ENCODE results near the gene MYRIP. TPM values are rescaled to one million over a fixed set of nuclear protein-coding genes. Genes with fewer than 3 reads are reported as not detected.

The MYRIP gene
- total RNA-seq, 1 experiment from 2014 or later: 0.59 TPM

DNA sequence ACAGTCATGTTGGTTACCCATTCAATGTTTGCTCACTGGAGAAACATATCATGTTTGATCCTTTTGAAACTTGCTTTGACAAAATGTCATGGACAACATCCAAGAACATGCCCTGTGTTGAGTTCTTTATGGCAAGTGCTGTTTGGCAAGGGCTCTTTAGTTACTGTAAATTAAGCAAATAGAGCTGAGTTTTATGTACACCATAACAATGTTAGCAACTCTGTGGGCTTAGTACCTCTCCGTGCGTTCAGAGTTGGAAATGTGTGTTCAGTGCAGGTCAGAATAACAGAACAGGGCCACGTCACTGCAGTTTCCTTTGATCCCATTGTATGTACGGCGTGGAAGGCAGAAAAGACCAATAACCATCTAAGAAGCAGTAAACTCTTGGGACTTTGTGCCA, 132.5 kb downstream of the MYRIP start:
- Histone ChIP-seq H3K4me3 (ENCODE audit: low read depth, low read length) (no peak overlapping the region), H3K9me3 (no peaks in the 10 kb centered on the region), H3K4me1 (no peaks in the 10 kb centered on the region), H3K36me3 (ENCODE audit: control insufficient read depth, insufficient read depth, low read length) (no peaks in the 10 kb centered on the region), H3K27me3 (replicated peaks; ENCODE audit: control insufficient read depth, insufficient read depth, low read length) (no peaks in the 10 kb centered on the region)
- ChIA-PET POLR2A (no interaction called here), CTCF (no interaction called here)
- no peak for DNase-seq
- intact Hi-C loops (cut with micrococcal nuclease; ENCODE audit: unreplicated experiment): no loop called here
- H3K27ac Mint-ChIP-seq (ENCODE audit: unreplicated experiment): no peak overlapping the region
- H3K4me3 Mint-ChIP-seq (ENCODE audit: unreplicated experiment): no peak overlapping the region
- H3K36me3 Mint-ChIP-seq (ENCODE audit: insufficient read depth, unreplicated experiment): no peaks in the 10 kb centered on the region
- no TSS peak for BruUV-seq (replicated peaks)
- H3K27me3 Mint-ChIP-seq (ENCODE audit: insufficient read depth, unreplicated experiment): peaks cover 11% of the 10 kb centered on the region
- H3K9me3 Mint-ChIP-seq (ENCODE audit: unreplicated experiment): no peaks in the 10 kb centered on the region
- no peaks in the 10 kb centered on the region for H3K4me1 Mint-ChIP-seq (ENCODE audit: low read depth, unreplicated experiment)
- no peak for TF ChIP-seq CTCF (IDR thresholded peaks at IDR 0.05; ENCODE audit: insufficient read depth in 1 of 2, low read depth in 1 of 2, low read length in 1 of 2, severe bottlenecking in 1 of 2, unreplicated experiment in 1 of 2)

DNA sequence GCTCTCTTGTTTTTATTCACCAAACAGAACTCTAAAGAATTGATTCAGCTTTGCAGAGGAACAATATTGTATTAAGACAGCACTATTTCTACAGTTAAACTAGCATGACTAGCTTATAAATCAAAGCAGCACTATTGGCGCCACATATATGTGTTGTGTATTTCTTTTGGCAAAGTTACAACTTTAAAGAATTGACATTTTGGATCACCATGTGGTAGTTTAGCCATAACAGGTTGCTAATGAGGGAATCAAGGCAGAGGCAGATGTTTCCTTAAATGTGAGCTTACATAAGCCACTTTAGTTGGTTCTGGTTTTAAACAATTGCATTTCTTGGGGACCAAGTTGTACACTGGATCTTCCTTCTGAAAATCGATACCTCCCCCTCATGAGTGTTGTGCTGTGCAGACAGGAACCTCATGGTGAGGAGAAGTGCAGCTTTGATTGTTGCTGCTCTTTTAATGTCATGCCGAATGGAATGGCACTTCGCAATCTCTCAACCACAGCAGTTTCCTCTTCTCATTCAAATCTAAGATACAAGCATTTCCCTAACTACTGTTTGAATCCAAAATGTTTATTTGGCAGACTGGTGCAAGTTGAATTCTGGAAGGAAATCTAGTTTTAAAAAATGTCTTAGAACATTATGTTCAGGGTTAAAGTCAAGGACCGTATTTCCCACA, 151.2 kb downstream of the MYRIP start:
- H3K36me3 Mint-ChIP-seq (ENCODE audit: insufficient read depth, unreplicated experiment): no peaks in the 10 kb centered on the region
- Histone ChIP-seq H3K36me3 (ENCODE audit: control insufficient read depth, insufficient read depth, low read length) (no peaks in the 10 kb centered on the region), H3K4me3 (ENCODE audit: low read depth, low read length) (no peak overlapping the region), H3K4me1 (no peaks in the 10 kb centered on the region), H3K9me3 (no peaks in the 10 kb centered on the region), H3K27me3 (replicated peaks; ENCODE audit: control insufficient read depth, insufficient read depth, low read length) (no peaks in the 10 kb centered on the region)
- no peak overlapping the region for H3K27ac Mint-ChIP-seq (ENCODE audit: unreplicated experiment)
- H3K9me3 Mint-ChIP-seq (ENCODE audit: unreplicated experiment): no peaks in the 10 kb centered on the region
- BruUV-seq (replicated peaks): no TSS peak
- POLR2A ChIA-PET: no interaction called here
- H3K4me3 Mint-ChIP-seq (ENCODE audit: unreplicated experiment): no peak overlapping the region
- H3K4me1 Mint-ChIP-seq (ENCODE audit: low read depth, unreplicated experiment): no peaks in the 10 kb centered on the region
- no peak for TF ChIP-seq CTCF (IDR thresholded peaks at IDR 0.05; ENCODE audit: insufficient read depth in 1 of 2, low read depth in 1 of 2, low read length in 1 of 2, severe bottlenecking in 1 of 2, unreplicated experiment in 1 of 2)
- peaks cover 3% of the 10 kb centered on the region for H3K27me3 Mint-ChIP-seq (ENCODE audit: insufficient read depth, unreplicated experiment)
- DNase-seq: no peak
- intact Hi-C loops (cut with micrococcal nuclease; ENCODE audit: unreplicated experiment): loop anchor here (10.0 kb wide), 1 partner anchor 56 kb away; no protein-coding TSS in a partner anchor
- CTCF ChIA-PET: no interaction called here

DNA sequence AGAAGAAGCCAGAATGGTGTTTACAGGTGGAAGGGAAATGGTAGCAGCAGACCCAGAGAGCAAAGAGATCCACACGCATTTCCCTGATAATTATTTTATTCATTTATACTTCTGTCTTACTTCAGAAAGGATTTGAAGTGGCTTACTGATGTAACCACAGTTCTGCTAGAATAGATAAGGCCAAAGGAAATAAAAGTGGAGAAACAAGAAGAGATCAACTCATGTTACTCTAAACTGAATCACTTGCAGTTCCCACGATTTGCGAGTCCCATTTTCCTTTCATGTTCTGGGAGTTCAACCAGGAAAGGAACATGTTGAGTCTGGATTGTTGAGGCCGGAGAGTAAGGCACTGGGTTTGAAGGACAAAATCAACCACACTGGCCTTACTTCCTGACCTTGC, 151.8 kb downstream of the MYRIP start:
- Histone ChIP-seq H3K4me3 (ENCODE audit: low read depth, low read length) (no peak overlapping the region), H3K9me3 (no peaks in the 10 kb centered on the region), H3K36me3 (ENCODE audit: control insufficient read depth, insufficient read depth, low read length) (no peaks in the 10 kb centered on the region), H3K4me1 (no peaks in the 10 kb centered on the region), H3K27me3 (replicated peaks; ENCODE audit: control insufficient read depth, insufficient read depth, low read length) (no peaks in the 10 kb centered on the region)
- ChIA-PET CTCF (no interaction called here), POLR2A (no interaction called here)
- DNase-seq: no peak
- Mint-ChIP-seq H3K36me3 (ENCODE audit: insufficient read depth, unreplicated experiment) (no peaks in the 10 kb centered on the region), H3K4me3 (ENCODE audit: unreplicated experiment) (no peak overlapping the region), H3K27ac (ENCODE audit: unreplicated experiment) (no peak overlapping the region), H3K4me1 (ENCODE audit: low read depth, unreplicated experiment) (no peaks in the 10 kb centered on the region), H3K27me3 (ENCODE audit: insufficient read depth, unreplicated experiment) (peaks cover 3% of the 10 kb centered on the region), H3K9me3 (ENCODE audit: unreplicated experiment) (no peaks in the 10 kb centered on the region)
- no peak for TF ChIP-seq CTCF (IDR thresholded peaks at IDR 0.05; ENCODE audit: insufficient read depth in 1 of 2, low read depth in 1 of 2, low read length in 1 of 2, severe bottlenecking in 1 of 2, unreplicated experiment in 1 of 2)
- intact Hi-C loops (cut with micrococcal nuclease; ENCODE audit: unreplicated experiment): loop anchor here (10.0 kb wide), 1 partner anchor 56 kb away; no protein-coding TSS in a partner anchor
- no TSS peak for BruUV-seq (replicated peaks)
